Colonic mucosa (tissue), 4 donors: Measurements from ENCODE around the gene C1QTNF8. TPM values are rescaled to one million over a fixed set of nuclear protein-coding genes. Genes with fewer than 3 reads are reported as not detected.
"Not testable (repeated sequence)": the region's sequence is repeated elsewhere in the genome, so short reads cannot be mapped to it uniquely, and the experiment has no call there.

Experiments
- DNase-seq: peaks from one replicate; pipeline ENCODE4 v3.0.0-alpha.2; 2020
- H3K27ac ChIP-seq: fragments of 200-600 bp; one replicate; pipeline ENCODE4 v1.8.0; 2021
- H3K27me3 ChIP-seq: fragments of 200-600 bp; one replicate; pipeline ENCODE4 v1.8.0; 2021
- H3K36me3 ChIP-seq: fragments of 200-600 bp; one replicate; pipeline ENCODE4 v1.8.0; 2021
- H3K4me1 ChIP-seq: fragments of 200-600 bp; one replicate; pipeline ENCODE4 v1.8.0; 2021; ENCODE audit warnings: mild to moderate bottlenecking
- H3K4me3 ChIP-seq: fragments of 200-600 bp; one replicate; pipeline ENCODE4 v1.8.0; 2021
- H3K9ac ChIP-seq, 2 donors: one replicate each; pipeline ENCODE4 v1.7.0; 2013; ENCODE audit warnings: control low read depth in 2 of 2, low read depth in 2 of 2, low read length in 2 of 2
- H3K9me3 ChIP-seq: fragments of 200-600 bp; one replicate; pipeline ENCODE4 v1.8.0; 2021
- CTCF ChIP-seq: fragments of 200-600 bp; IDR thresholded peaks from one replicate; pipeline ENCODE4 v1.8.0; 2022; ENCODE audit warnings: antibody characterized with exemption, mild to moderate bottlenecking
- intact Hi-C: fragments of 100-400 bp; cut with DNase I; formaldehyde crosslinking; loops from one replicate; pipeline ENCODE4 v1.14.1; 2022
- total RNA-seq, 2 donors: library from RNA; stranded (reverse); fragmentation: NEBNext Ultra II Directional in 1 of 2; extraction: Animal tissue kit (Norgen Biotek cat#: 25700) in 1 of 2; gene quantifications; one replicate each; pipeline ENCODE4 v1.2.1, GENCODE V29; 2021
- donor health status: healthy.
- donor health status: DM: no; HTN: no; CAD: no.
- donor health status: DM: no; HTN: no; CAD: no.

C1QTNF8 gene
- total RNA-seq, 2 donors from 2014 or later, result not detected

- H3K27me3 ChIP-seq, result no peaks in the 10 kb centered on the region
- peaks cover 10% of the 10 kb centered on the region for H3K4me1 ChIP-seq
- H3K9me3 ChIP-seq, result no peaks in the 10 kb centered on the region
- DNase-seq, result no peak
- intact Hi-C loops, result no loop called here
- H3K4me3 ChIP-seq, result peak overlapping the region; percentile 40
- peak overlapping the region; percentile 79 for H3K27ac ChIP-seq
- no peak for TF ChIP-seq CTCF
- no peaks in the 10 kb centered on the region for H3K36me3 ChIP-seq
- peak overlapping the region; percentile 61 to 77 for H3K9ac ChIP-seq
Observed at GRCh38 chr16:1090620-1091587, 5.1 kb downstream of the C1QTNF8 start.

GRCh38 chr16:1089822-1090619 lies 6.0 kb downstream of the C1QTNF8 start:
- Histone ChIP-seq H3K36me3 (no peaks in the 10 kb centered on the region), H3K4me1 (peaks cover 10% of the 10 kb centered on the region), H3K9ac (peak overlapping the region; percentile 61 to 77), H3K27me3 (no peaks in the 10 kb centered on the region), H3K27ac (peak overlapping the region; percentile 79), H3K9me3 (no peaks in the 10 kb centered on the region), H3K4me3 (peak overlapping the region; percentile 40)
- peak; percentile 95 for DNase-seq
- intact Hi-C loops, result no loop called here
- peak; percentile 27 for TF ChIP-seq CTCF

- H3K9ac ChIP-seq, result peak overlapping the region; percentile 12 to 56
- intact Hi-C loops, result no loop called here
- no peak overlapping the region for H3K4me3 ChIP-seq
- H3K27ac ChIP-seq, result peak overlapping the region; percentile 79
- no peaks in the 10 kb centered on the region for H3K9me3 ChIP-seq
- DNase-seq, result no peak
- H3K4me1 ChIP-seq, result peaks cover 10% of the 10 kb centered on the region
- no peaks in the 10 kb centered on the region for H3K27me3 ChIP-seq
- no peaks in the 10 kb centered on the region for H3K36me3 ChIP-seq
- no peak for TF ChIP-seq CTCF
Observed at GRCh38 chr16:1089439-1089821, 6.6 kb downstream of the C1QTNF8 start.

- intact Hi-C loops, result no loop called here
- H3K36me3 ChIP-seq, result no peaks in the 10 kb centered on the region
- no peak overlapping the region for H3K4me3 ChIP-seq
- peaks cover 10% of the 10 kb centered on the region for H3K4me1 ChIP-seq
- H3K27ac ChIP-seq, result no peak overlapping the region
- H3K9ac ChIP-seq, result no peak overlapping the region
- peak; percentile 45 for DNase-seq
- no peaks in the 10 kb centered on the region for H3K27me3 ChIP-seq
- no peaks in the 10 kb centered on the region for H3K9me3 ChIP-seq
- TF ChIP-seq CTCF, result no peak
Observed at GRCh38 chr16:1088295-1089170, 7.5 kb downstream of the C1QTNF8 start.

- H3K9ac ChIP-seq, DNase-seq, H3K4me1 ChIP-seq, H3K9me3 ChIP-seq, H3K27ac ChIP-seq, H3K4me3 ChIP-seq, H3K36me3 ChIP-seq, intact Hi-C loops: not testable (repeated sequence)
- peaks cover 10% of the 10 kb centered on the region for H3K27me3 ChIP-seq
Observed at GRCh38 chr16:1086443-1086842, 9.6 kb downstream of the C1QTNF8 start.
